Adipocyte (in vitro differentiated cells): ENCODE measurements around the gene RAD50.

Experiments
- DNase-seq: peaks from one replicate; pipeline ENCODE4 v3.0.0-alpha.2; 2015; ENCODE audit warnings: low read depth
- H3K27me3 ChIP-seq: replicated peaks from 2 replicates; pipeline ENCODE4 v1.7.0; 2013; ENCODE audit warnings: mild to moderate bottlenecking, low read length, moderate library complexity; ENCODE audit not compliant: control insufficient read depth, insufficient read depth
- H3K36me3 ChIP-seq: 2 replicates; pipeline ENCODE4 v1.7.0; 2013; ENCODE audit warnings: low read length, mild to moderate bottlenecking, moderate library complexity; ENCODE audit not compliant: control insufficient read depth, insufficient read depth, severe bottlenecking
- H3K4me1 ChIP-seq: 2 replicates; pipeline ENCODE4 v1.7.0; 2013; ENCODE audit warnings: mild to moderate bottlenecking, low read length, moderate library complexity; ENCODE audit not compliant: control insufficient read depth, insufficient read depth
- H3K4me3 ChIP-seq: 2 replicates; pipeline ENCODE4 v1.7.0; 2013; ENCODE audit warnings: mild to moderate bottlenecking, low read length, moderate library complexity
- H3K9ac ChIP-seq: 2 replicates; pipeline ENCODE4 v1.7.0; 2013; ENCODE audit warnings: mild to moderate bottlenecking, low read length, moderate library complexity
- H3K9me3 ChIP-seq: 2 replicates; pipeline ENCODE4 v1.7.0; 2013; ENCODE audit warnings: mild to moderate bottlenecking, low read length, moderate library complexity; ENCODE audit not compliant: control insufficient read depth

The RAD50 gene

GRCh38 chr5:132655821-132656773, 99.3 kb downstream of the RAD50 start:
- Histone ChIP-seq H3K9me3 (no peaks in the 10 kb centered on the region), H3K9ac (peak overlapping the region; percentile 56), H3K27me3 (no peaks in the 10 kb centered on the region), H3K4me3 (peak overlapping the region; percentile 63), H3K4me1 (peaks cover 22% of the 10 kb centered on the region), H3K36me3 (no peaks in the 10 kb centered on the region)
- DNase-seq = peak; percentile 60

- DNase-seq = no peak
- Histone ChIP-seq H3K9me3 (no peaks in the 10 kb centered on the region), H3K36me3 (no peaks in the 10 kb centered on the region)
Measured at GRCh38 chr5:132656774-132657355, 100.1 kb downstream of the RAD50 start.

GRCh38 chr5:132657676-132658380, 101.1 kb downstream of the RAD50 start, which contains the start of gene IL13:
TSS of gene IL13 (plus strand) at chr5:132658173. CDS start at chr5:132658187, 14 bp downstream.
- no peak for DNase-seq
- no peaks in the 10 kb centered on the region for H3K27me3 ChIP-seq
- no peaks in the 10 kb centered on the region for H3K36me3 ChIP-seq
- peaks cover 27% of the 10 kb centered on the region for H3K4me1 ChIP-seq
- peak within 1 kb of the TSS; percentile 17 for H3K4me3 ChIP-seq
- peak within 1 kb of the TSS; percentile 56 for H3K9ac ChIP-seq
- H3K9me3 ChIP-seq = no peaks in the 10 kb centered on the region

More at GRCh38 chr5:132656774-132657355, 100.1 kb downstream of the RAD50 start:
- Histone ChIP-seq H3K4me1 (peaks cover 22% of the 10 kb centered on the region), H3K9ac (peak overlapping the region; percentile 56), H3K4me3 (peak overlapping the region; percentile 63), H3K27me3 (no peaks in the 10 kb centered on the region)

GRCh38 chr5:132658381-132659302, 101.9 kb downstream of the RAD50 start:
- Histone ChIP-seq H3K9me3 (no peaks in the 10 kb centered on the region), H3K36me3 (no peaks in the 10 kb centered on the region), H3K27me3 (no peaks in the 10 kb centered on the region), H3K4me3 (no peak overlapping the region), H3K9ac (no peak overlapping the region), H3K4me1 (peaks cover 35% of the 10 kb centered on the region)
- DNase-seq = no peak

- no peaks in the 10 kb centered on the region for H3K9me3 ChIP-seq
- H3K27me3 ChIP-seq = no peaks in the 10 kb centered on the region
- H3K9ac ChIP-seq = no peak overlapping the region
- H3K4me1 ChIP-seq = peaks cover 38% of the 10 kb centered on the region
- no peak overlapping the region for H3K4me3 ChIP-seq
- H3K36me3 ChIP-seq = no peaks in the 10 kb centered on the region
- DNase-seq = no peak
Measured at GRCh38 chr5:132659598-132660493, 103.1 kb downstream of the RAD50 start.

GRCh38 chr5:132661231-132662003, 104.6 kb downstream of the RAD50 start:
- H3K9ac ChIP-seq = no peak overlapping the region
- H3K4me1 ChIP-seq = peaks cover 38% of the 10 kb centered on the region
- no peaks in the 10 kb centered on the region for H3K36me3 ChIP-seq
- no peaks in the 10 kb centered on the region for H3K27me3 ChIP-seq
- H3K4me3 ChIP-seq = no peak overlapping the region
- H3K9me3 ChIP-seq = no peaks in the 10 kb centered on the region
- DNase-seq = no peak

- DNase-seq = no peak
- Histone ChIP-seq H3K9me3 (no peaks in the 10 kb centered on the region), H3K27me3 (peaks cover 5% of the 10 kb centered on the region)
Measured at GRCh38 chr5:132662004-132662401, 105.2 kb downstream of the RAD50 start.

GRCh38 chr5:132662925-132663770, 106.4 kb downstream of the RAD50 start:
- peak; percentile 32 for DNase-seq

More at GRCh38 chr5:132662004-132662401, 105.2 kb downstream of the RAD50 start:
- H3K36me3 ChIP-seq = no peaks in the 10 kb centered on the region
- no peak overlapping the region for H3K9ac ChIP-seq
- no peak overlapping the region for H3K4me3 ChIP-seq
- H3K4me1 ChIP-seq = peaks cover 32% of the 10 kb centered on the region

More at GRCh38 chr5:132662925-132663770, 106.4 kb downstream of the RAD50 start:
- Histone ChIP-seq H3K27me3 (peaks cover 9% of the 10 kb centered on the region), H3K9ac (no peak overlapping the region), H3K4me3 (no peak overlapping the region), H3K36me3 (no peaks in the 10 kb centered on the region), H3K9me3 (no peaks in the 10 kb centered on the region), H3K4me1 (peaks cover 21% of the 10 kb centered on the region)
